ENCODE measurements around the gene KRTAP10-5. TPM values are rescaled to one million over a fixed set of nuclear protein-coding genes. Genes with fewer than 3 reads are reported as not detected.
"Not testable (repeated sequence)": the region's sequence is repeated elsewhere in the genome, so short reads cannot be mapped to it uniquely, and the experiment has no call there.

KRTAP10-5 gene
- total RNA-seq, 1 donor from 2014 or later = not detected

GRCh38 chr21:44611551-44611950 lies 31.1 kb upstream of the KRTAP10-5 start:
- DNase-seq (ENCODE audit: low read depth in 2 of 2) = no peak

- DNase-seq (ENCODE audit: low read depth in 2 of 2) = not testable (repeated sequence)
These were observed 29.9 kb upstream of the KRTAP10-5 start for GRCh38 chr21:44610157-44610843.

- no peak for DNase-seq (ENCODE audit: low read depth in 2 of 2)
These were observed 28.8 kb upstream of the KRTAP10-5 start for GRCh38 chr21:44609193-44609592.

GRCh38 chr21:44606495-44606894 lies 26.1 kb upstream of the KRTAP10-5 start:
- DNase-seq (ENCODE audit: low read depth in 2 of 2) = no peak

GRCh38 chr21:44603911-44604310 lies 23.5 kb upstream of the KRTAP10-5 start:
- no peak for DNase-seq (ENCODE audit: low read depth in 2 of 2)

GRCh38 chr21:44603109-44603875 lies 22.9 kb upstream of the KRTAP10-5 start:
- DNase-seq (ENCODE audit: low read depth in 2 of 2) = no peak

GRCh38 chr21:44602463-44602850 lies 22.1 kb upstream of the KRTAP10-5 start:
- no peak for DNase-seq (ENCODE audit: low read depth in 2 of 2)

- no peak for DNase-seq (ENCODE audit: low read depth in 2 of 2)
These were observed 21.4 kb upstream of the KRTAP10-5 start for GRCh38 chr21:44601596-44602462.

GRCh38 chr21:44601091-44601490 lies 20.7 kb upstream of the KRTAP10-5 start:
- not testable (repeated sequence) for DNase-seq (ENCODE audit: low read depth in 2 of 2)

GRCh38 chr21:44600118-44600978 lies 19.9 kb upstream of the KRTAP10-5 start, which contains the start of gene KRTAP10-7:
TSS of gene KRTAP10-7 (plus strand) at chr21:44600597. CDS start at chr21:44600622, 25 bp downstream.
- DNase-seq (ENCODE audit: low read depth in 2 of 2) = not testable (repeated sequence)

- no peak for DNase-seq (ENCODE audit: low read depth in 2 of 2)
These were observed 19.0 kb upstream of the KRTAP10-5 start for GRCh38 chr21:44599264-44600029.

GRCh38 chr21:44598061-44598460 lies 17.7 kb upstream of the KRTAP10-5 start:
- DNase-seq (ENCODE audit: low read depth in 2 of 2) = no peak

- no peak for DNase-seq (ENCODE audit: low read depth in 2 of 2)
These were observed 15.8 kb upstream of the KRTAP10-5 start for GRCh38 chr21:44596068-44596725.

- no peak for DNase-seq (ENCODE audit: low read depth in 2 of 2)
These were observed 15.1 kb upstream of the KRTAP10-5 start for GRCh38 chr21:44595524-44595923.

- no peak for DNase-seq (ENCODE audit: low read depth in 2 of 2)
These were observed 14.1 kb upstream of the KRTAP10-5 start for GRCh38 chr21:44594406-44594916.

GRCh38 chr21:44593598-44594405 lies 13.4 kb upstream of the KRTAP10-5 start:
- no peak for DNase-seq (ENCODE audit: low read depth in 2 of 2)

- DNase-seq (ENCODE audit: low read depth in 2 of 2) = no peak
These were observed 12.3 kb upstream of the KRTAP10-5 start, which contains the start of gene KRTAP10-6 for GRCh38 chr21:44592446-44593311. TSS of gene KRTAP10-6 (minus strand) at chr21:44592505. CDS start at chr21:44592484, 21 bp downstream.
